Inflammatory macrophage (primary cell): Measurements from ENCODE around the gene CFAP157.

Experiments
- DNase-seq, 2 donors: peaks; one replicate each; pipeline ENCODE4 v3.0.0-alpha.2; 2020 to 2022

Gene CFAP157

DNA sequence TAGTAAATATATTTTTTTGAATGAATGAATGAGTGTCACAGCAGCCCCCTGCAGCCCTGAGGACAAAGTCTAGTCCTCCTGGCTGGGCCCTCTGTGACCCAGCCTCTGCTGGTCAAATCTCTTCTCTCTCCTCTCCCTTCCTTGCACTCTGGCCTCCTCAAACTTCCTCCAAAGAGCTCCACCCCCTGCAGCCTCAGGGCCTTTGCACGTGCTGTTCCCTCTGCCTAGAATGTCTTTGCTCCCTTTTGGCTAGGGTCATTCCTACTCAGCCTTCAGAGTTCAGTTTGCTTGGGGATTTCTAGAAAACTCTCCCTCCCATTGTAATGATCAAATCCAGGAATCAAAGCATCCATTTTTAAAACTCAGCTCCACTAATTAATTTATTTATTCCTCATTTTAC lies 58.6 kb downstream of the CFAP157 start:
- no peak for DNase-seq
